Lung (tissue), 12 donors: Measurements from ENCODE around the gene VEPH1. TPM values are rescaled to one million over a fixed set of nuclear protein-coding genes. Genes with fewer than 3 reads are reported as not detected.

ENCODE experiments used
- ATAC-seq: fragments of 200-7000 bp; cut with Tn5 transposase; one replicate; pipeline ENCODE4 v1.9.1; 2020; ENCODE audit warnings: moderate number of reproducible peaks; ENCODE audit not compliant: insufficient read depth, low FRiP score
- DNase-seq, 3 donors: peaks; one replicate each; pipeline ENCODE4 v3.0.0-alpha.2; 2013 to 2017
- H3K27ac ChIP-seq, 2 donors: one replicate each; pipeline ENCODE4 v1.5.1; 2013; ENCODE audit warnings: mild to moderate bottlenecking in 2 of 2, moderate library complexity in 2 of 2, control low read depth in 1 of 2, inconsistent platforms in 1 of 2, low read depth in 1 of 2, low read length in 1 of 2
- H3K27me3 ChIP-seq, 3 donors: one replicate each; pipeline ENCODE4 v1.5.1; 2013; ENCODE audit warnings: low read length in 2 of 3; ENCODE audit not compliant: control insufficient read depth in 3 of 3, insufficient read depth in 3 of 3
- H3K36me3 ChIP-seq, 4 donors: one replicate each; pipeline ENCODE4 v1.5.1; 2013; ENCODE audit warnings: low read length in 4 of 4, mild to moderate bottlenecking in 1 of 4, moderate library complexity in 1 of 4; ENCODE audit not compliant: control insufficient read depth in 4 of 4, insufficient read depth in 4 of 4
- H3K4me1 ChIP-seq, 5 donors: one replicate each; pipeline ENCODE4 v1.5.1; 2013; ENCODE audit warnings: low read length in 5 of 5, mild to moderate bottlenecking in 2 of 5, moderate library complexity in 1 of 5; ENCODE audit not compliant: control insufficient read depth in 5 of 5, insufficient read depth in 5 of 5
- H3K4me3 ChIP-seq: one replicate; pipeline ENCODE4 v1.5.1; 2013; ENCODE audit warnings: mild to moderate bottlenecking, control low read depth, moderate library complexity
- H3K9ac ChIP-seq, 2 donors: one replicate each; pipeline ENCODE4 v1.5.1; 2013; ENCODE audit warnings: low read length in 2 of 2, control low read depth in 1 of 2; ENCODE audit not compliant: insufficient read depth in 1 of 2
- H3K9me3 ChIP-seq, 4 donors: one replicate each; pipeline ENCODE4 v1.5.1; 2013; ENCODE audit warnings: low read length in 3 of 4, mild to moderate bottlenecking in 1 of 4, moderate library complexity in 1 of 4; ENCODE audit not compliant: control insufficient read depth in 4 of 4, insufficient read depth in 3 of 4
- WGBS, 2 donors: extraction: QIAGEN DNeasy Blood & Tissue Kit; methylation state at CpG; one replicate each; pipeline ENCODE4 v1.1.7; 2013; 5-methylcytosine and 5-hydroxymethylcytosine counted together
- polyA plus RNA-seq, 2 donors: library from polyadenylated mRNA; stranded (reverse); fragments of 200-250 nt; gene quantifications; one replicate each; pipeline ENCODE4 v1.2.1, GENCODE V29; 2013
- total RNA-seq, 2 donors: library from RNA; depleted of rRNA in 1 of 2; stranded (reverse); fragments of >200 nt in 1 of 2; gene quantifications; one replicate each; pipeline ENCODE4 v1.2.1, GENCODE V29; 2014 to 2021
- TF ChIP-seq, protein P1 (sequence below): IDR thresholded peaks from 2 replicates; pipeline ENCODE4 v1.5.1; 2012; ENCODE audit warnings: mild to moderate bottlenecking; ENCODE audit errors: control extremely low read depth, extremely low read depth
- donor health status: control.
- donor health status: control.
- donor health status: Bipolar disorder and iron deficiency.
- donor health status: healthy.
- donor health status: DM: yes; HTN: yes; CAD: no.

The VEPH1 gene
- total and polyA plus RNA-seq, 4 donors: 14.6 to 237 (median 65.5) TPM

DNA sequence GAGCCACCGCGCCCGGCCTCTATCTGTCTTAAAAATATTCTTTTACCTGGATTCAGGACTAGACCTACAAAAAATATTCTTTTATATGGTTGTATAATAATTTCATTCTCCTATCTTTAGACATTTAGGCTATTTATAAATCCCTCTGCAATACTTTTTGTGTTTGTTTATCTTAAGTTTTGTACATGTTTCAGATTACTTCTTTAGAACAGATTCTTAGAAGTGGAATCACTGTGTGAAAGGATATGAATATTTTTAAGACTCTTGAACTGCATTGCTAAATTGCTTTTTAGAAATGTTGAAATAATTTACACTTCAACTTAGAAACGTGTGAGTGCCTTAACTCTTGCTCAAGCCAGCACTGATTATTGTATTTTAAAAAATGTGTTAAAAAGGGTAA is 197.8 kb downstream of the VEPH1 start:
- ATAC-seq (no peak), DNase-seq (no peak)
- no peak overlapping the region for H3K9ac ChIP-seq
- H3K4me3 ChIP-seq: no peak overlapping the region
- H3K4me1 ChIP-seq: no peaks in the 10 kb centered on the region
- no peaks in the 10 kb centered on the region for H3K9me3 ChIP-seq
- no peaks in the 10 kb centered on the region for H3K36me3 ChIP-seq
- no peaks in the 10 kb centered on the region for H3K27me3 ChIP-seq
- TF ChIP-seq, protein P1, sequence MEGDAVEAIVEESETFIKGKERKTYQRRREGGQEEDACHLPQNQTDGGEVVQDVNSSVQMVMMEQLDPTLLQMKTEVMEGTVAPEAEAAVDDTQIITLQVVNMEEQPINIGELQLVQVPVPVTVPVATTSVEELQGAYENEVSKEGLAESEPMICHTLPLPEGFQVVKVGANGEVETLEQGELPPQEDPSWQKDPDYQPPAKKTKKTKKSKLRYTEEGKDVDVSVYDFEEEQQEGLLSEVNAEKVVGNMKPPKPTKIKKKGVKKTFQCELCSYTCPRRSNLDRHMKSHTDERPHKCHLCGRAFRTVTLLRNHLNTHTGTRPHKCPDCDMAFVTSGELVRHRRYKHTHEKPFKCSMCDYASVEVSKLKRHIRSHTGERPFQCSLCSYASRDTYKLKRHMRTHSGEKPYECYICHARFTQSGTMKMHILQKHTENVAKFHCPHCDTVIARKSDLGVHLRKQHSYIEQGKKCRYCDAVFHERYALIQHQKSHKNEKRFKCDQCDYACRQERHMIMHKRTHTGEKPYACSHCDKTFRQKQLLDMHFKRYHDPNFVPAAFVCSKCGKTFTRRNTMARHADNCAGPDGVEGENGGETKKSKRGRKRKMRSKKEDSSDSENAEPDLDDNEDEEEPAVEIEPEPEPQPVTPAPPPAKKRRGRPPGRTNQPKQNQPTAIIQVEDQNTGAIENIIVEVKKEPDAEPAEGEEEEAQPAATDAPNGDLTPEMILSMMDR: no peak
- WGBS, 2 donors: 81 to 86% methylated on average over 4 of the region's 4 CpGs
- no peak overlapping the region for H3K27ac ChIP-seq

DNA sequence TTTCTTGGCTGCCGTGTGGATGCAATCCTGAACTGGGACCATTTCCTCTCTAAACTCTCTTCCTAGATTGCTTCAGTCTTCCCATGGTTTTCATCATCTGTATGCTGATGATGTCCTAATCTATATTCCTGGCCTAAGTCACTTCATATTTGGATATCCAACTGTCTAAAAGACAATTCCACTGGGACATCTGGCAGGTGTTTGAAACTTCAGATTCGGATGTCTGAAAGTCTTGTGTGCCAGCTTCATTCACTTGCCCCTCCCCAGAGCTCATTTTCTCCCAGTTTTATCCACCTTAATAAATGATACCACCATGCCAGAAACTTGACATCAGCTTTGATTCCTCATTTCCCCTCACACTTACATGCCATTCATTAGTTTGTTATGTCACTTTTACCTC is 201.5 kb downstream of the VEPH1 start:
- Histone ChIP-seq H3K4me3 (no peak overlapping the region), H3K9me3 (no peaks in the 10 kb centered on the region), H3K36me3 (no peaks in the 10 kb centered on the region), H3K27me3 (no peaks in the 10 kb centered on the region), H3K4me1 (no peaks in the 10 kb centered on the region), H3K9ac (no peak overlapping the region), H3K27ac (no peak overlapping the region)
- ATAC-seq (no peak), DNase-seq (no peak)
- WGBS, 2 donors: 79 to 86% methylated on average over 2 of the region's 2 CpGs
- TF ChIP-seq, protein P1: no peak

DNA sequence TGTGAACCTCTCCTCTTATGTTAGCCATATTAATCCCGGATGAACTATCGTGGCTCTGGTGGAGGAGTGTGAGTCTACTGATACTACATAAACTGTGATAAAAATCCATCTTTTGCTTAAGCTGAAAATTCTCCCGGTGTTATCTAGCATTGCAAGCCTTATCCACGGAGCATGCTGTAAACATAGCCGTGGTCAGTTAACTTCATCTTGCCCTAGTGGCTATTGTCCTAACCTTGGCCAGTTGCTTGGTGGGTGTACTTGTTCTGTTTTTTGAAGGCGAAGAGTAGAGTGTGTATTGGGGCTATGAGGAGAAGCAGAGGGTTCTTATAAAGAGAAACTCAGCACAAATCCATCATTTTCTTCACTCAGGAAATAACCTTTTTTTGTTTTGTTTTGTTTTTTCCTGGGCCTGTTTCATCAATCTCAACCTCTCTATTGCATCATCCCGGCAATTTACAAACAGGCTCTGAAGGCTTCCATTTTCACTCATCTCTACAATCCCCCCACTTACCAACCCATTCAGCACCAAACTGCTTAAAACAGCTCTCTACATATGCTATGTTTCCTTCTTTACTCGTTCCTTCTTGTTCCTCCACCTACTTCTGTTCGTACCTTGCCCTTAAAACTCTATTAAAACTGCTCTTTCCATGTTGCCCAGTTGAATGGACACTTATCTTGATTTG is 202.1 kb downstream of the VEPH1 start:
- Histone ChIP-seq H3K9me3 (no peaks in the 10 kb centered on the region), H3K9ac (no peak overlapping the region), H3K27ac (no peak overlapping the region), H3K36me3 (no peaks in the 10 kb centered on the region), H3K4me3 (no peak overlapping the region), H3K27me3 (no peaks in the 10 kb centered on the region), H3K4me1 (no peaks in the 10 kb centered on the region)
- DNase-seq: no peak
- no peak for ATAC-seq
- TF ChIP-seq, protein P1: no peak
- 78 to 86% methylated on average over 9 of the region's 9 CpGs for WGBS, 2 donors

DNA sequence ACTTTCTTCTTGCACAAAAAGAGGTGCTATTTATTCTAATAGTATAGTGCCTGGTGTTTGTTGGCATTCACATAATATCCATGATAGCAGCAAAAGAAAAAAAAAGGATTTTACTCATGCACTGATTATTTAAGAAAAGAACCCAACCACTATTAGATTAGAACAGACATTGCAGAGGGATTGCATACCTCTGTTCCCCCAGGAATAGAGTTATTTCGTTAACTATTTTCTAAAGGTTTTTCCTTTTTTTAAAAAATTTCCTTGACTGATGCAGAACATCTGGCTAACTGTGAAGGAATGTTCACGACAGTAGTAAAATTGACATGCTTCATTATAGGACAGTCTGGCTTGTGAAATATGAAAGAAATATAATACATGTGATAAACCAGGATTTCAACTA is 203.1 kb downstream of the VEPH1 start:
- WGBS, 2 donors: 79 to 86% methylated on average over 2 of the region's 2 CpGs

More for the DNA sequence above, 203.1 kb downstream of the VEPH1 start:
- DNase-seq: no peak
- no peak for ATAC-seq
- Histone ChIP-seq H3K9ac (no peak overlapping the region), H3K36me3 (no peaks in the 10 kb centered on the region), H3K4me1 (no peaks in the 10 kb centered on the region), H3K4me3 (no peak overlapping the region), H3K27ac (no peak overlapping the region), H3K27me3 (no peaks in the 10 kb centered on the region), H3K9me3 (no peaks in the 10 kb centered on the region)
- TF ChIP-seq, protein P1: no peak
